Keratinocyte (primary cell): ENCODE results near the gene CEP170B. TPM values are rescaled to one million over a fixed set of nuclear protein-coding genes. Genes with fewer than 3 reads are reported as not detected.

Source experiments
- DNase-seq: peaks from one replicate; pipeline ENCODE4 v3.0.0-alpha.2; 2011; ENCODE audit warnings: low read depth, missing footprints, low spot score
- FAIRE-seq: peaks from 2 replicates; lab custom pipeline; 2011; peaks lifted over from hg19 to GRCh38; lab: Jason Lieb, UNC
- H2AFZ ChIP-seq: 2 replicates; pipeline ENCODE4 v1.6.0; 2012; ENCODE audit warnings: low read length, control low read depth, inconsistent platforms; ENCODE audit not compliant: control insufficient read depth
- H3K27ac ChIP-seq: 2 replicates; pipeline ENCODE4 v1.5.1; 2011; ENCODE audit warnings: low read length; ENCODE audit not compliant: control insufficient read depth, insufficient read depth
- H3K27me3 ChIP-seq: 3 replicates; pipeline ENCODE4 v1.6.0; 2011; ENCODE audit warnings: low read length; ENCODE audit not compliant: control insufficient read depth, insufficient read depth; ENCODE audit errors: extremely low read depth
- H3K36me3 ChIP-seq, 2 experiments: 2 replicates in 1 of 2; 3 replicates in 1 of 2; pipeline ENCODE4 v1.5.1; 2011; ENCODE audit warnings: low read length in 2 of 2, mild to moderate bottlenecking in 1 of 2; ENCODE audit not compliant: control insufficient read depth in 2 of 2, insufficient read depth in 2 of 2; ENCODE audit errors: extremely low read depth in 1 of 2
- H3K4me1 ChIP-seq: 3 replicates; pipeline ENCODE4 v1.5.1; 2011; ENCODE audit warnings: low read length; ENCODE audit not compliant: control insufficient read depth, insufficient read depth; ENCODE audit errors: extremely low read depth
- H3K4me2 ChIP-seq: 3 replicates; pipeline ENCODE4 v1.6.0; 2011; ENCODE audit warnings: low read depth, low read length; ENCODE audit not compliant: control insufficient read depth, insufficient read depth; ENCODE audit errors: extremely low read depth
- H3K4me3 ChIP-seq, 3 experiments: fragments of 200-600 bp in 1 of 3; sonication (generic) in 1 of 3; 2 replicates in 2 of 3; 3 replicates in 1 of 3; pipeline ENCODE4 v1.5.1; 2011 to 2016; ENCODE audit warnings: low read length in 3 of 3, mild to moderate bottlenecking in 3 of 3, control low read depth in 2 of 3, inconsistent platforms in 1 of 3, low read depth in 1 of 3, mixed read lengths in 1 of 3, mixed run types in 1 of 3, moderate library complexity in 1 of 3; ENCODE audit not compliant: control insufficient read depth in 2 of 3, insufficient read depth in 2 of 3; ENCODE audit errors: extremely low read depth in 1 of 3
- H3K79me2 ChIP-seq: 2 replicates; pipeline ENCODE4 v1.6.0; 2012; ENCODE audit warnings: low read length; ENCODE audit not compliant: control insufficient read depth, insufficient read depth
- H3K9ac ChIP-seq: 3 replicates; pipeline ENCODE4 v1.6.0; 2011; ENCODE audit warnings: low read length; ENCODE audit not compliant: control insufficient read depth, insufficient read depth; ENCODE audit errors: extremely low read depth
- H3K9me1 ChIP-seq: 3 replicates; pipeline ENCODE4 v1.6.0; 2011; ENCODE audit warnings: low read length; ENCODE audit not compliant: control insufficient read depth, insufficient read depth; ENCODE audit errors: extremely low read depth
- H3K9me3 ChIP-seq: 2 replicates; pipeline ENCODE4 v1.5.1; 2012; ENCODE audit warnings: low read depth, low read length; ENCODE audit not compliant: control insufficient read depth
- H4K20me1 ChIP-seq: 3 replicates; pipeline ENCODE4 v1.6.0; 2011; ENCODE audit warnings: low read length; ENCODE audit not compliant: control insufficient read depth, insufficient read depth; ENCODE audit errors: extremely low read depth
- CTCF ChIP-seq, 3 experiments: IDR thresholded peaks in 1 of 3; conservative IDR thresholded peaks in 1 of 3; optimal IDR thresholded peaks in 1 of 3; 2 replicates in 2 of 3; 3 replicates in 1 of 3; pipeline versions ENCODE3 to v1.5.1; 2011; ENCODE audit warnings: low read length in 3 of 3, mild to moderate bottlenecking in 3 of 3, moderate library complexity in 2 of 3, control low read depth in 1 of 3, inconsistent platforms in 1 of 3; ENCODE audit not compliant: insufficient read depth in 2 of 3; ENCODE audit errors: extremely low read depth in 1 of 3
- EZH2 ChIP-seq: IDR thresholded peaks from one replicate; pipeline ENCODE4 v1.6.1; 2012; ENCODE audit warnings: inconsistent platforms, mild to moderate bottlenecking, low read length, moderate library complexity
- dilution Hi-C: fragments of 300-500 bp; cut with MboI; formaldehyde crosslinking; loops from one replicate; pipeline ENCODE4 v1.7.0; 2020; ENCODE audit warnings: low sequenced_read_pairs; ENCODE audit not compliant: extremely low pct_ligation_motif_present
- polyA plus RNA-seq, 5 experiments: library from polyadenylated mRNA; depleted of rRNA in 3 of 5; stranded (reverse) in 3 of 5; stranded (forward) in 1 of 5; unstranded in 1 of 5; fragments of >200 nt; gene quantifications; 1 replicate in 1 of 5; 2 replicates in 3 of 5; 3 replicates in 1 of 5; pipeline versions ENCODE4 v1.2.1 to v1.2.3, GENCODE V29; 2011 to 2012; ENCODE audit warnings: missing spikeins in 2 of 5, low read depth in 1 of 5, low replicate concordance in 1 of 5

Gene CEP170B
- polyA plus RNA-seq, 1 donor (not counting 4 experiments of a cell fraction or from before 2014, with no cell fraction given): 8.7 TPM

GRCh38 chr14:104879201-104879982 lies 14.3 kb downstream of the CEP170B start:
- no peak for DNase-seq
- H3K27me3 ChIP-seq: no peaks in the 10 kb centered on the region
- dilution Hi-C loops: no loop called here
- H3K9ac ChIP-seq: no peak overlapping the region
- no peak overlapping the region for H3K4me2 ChIP-seq
- no peak for FAIRE-seq
- no peaks in the 10 kb centered on the region for H3K9me3 ChIP-seq
- H3K27ac ChIP-seq: no peak overlapping the region
- peaks cover 21% of the 10 kb centered on the region for H4K20me1 ChIP-seq
- H3K36me3 ChIP-seq: peaks cover 28 to 30% of the 10 kb centered on the region in 2 experiments
- H3K79me2 ChIP-seq: peaks cover 35% of the 10 kb centered on the region
- peaks cover 4% of the 10 kb centered on the region for H3K9me1 ChIP-seq
- TF ChIP-seq CTCF (optimal IDR thresholded peaks at IDR 0.05 in 1 of 3, IDR thresholded peaks at IDR 0.05 in 1 of 3, conservative IDR thresholded peaks at IDR 0.05 in 1 of 3; ENCODE audit: extremely low read depth in 1 of 3, insufficient read depth in 2 of 3, low read length in 3 of 3): no peak
- no peak overlapping the region for H2AFZ ChIP-seq
- H3K4me3 ChIP-seq: no peak overlapping the region
- peaks cover 8% of the 10 kb centered on the region for H3K4me1 ChIP-seq

- FAIRE-seq: no peak
Measured at GRCh38 chr14:104879983-104880565, 15.0 kb downstream of the CEP170B start.

More at GRCh38 chr14:104879983-104880565, 15.0 kb downstream of the CEP170B start:
- H3K4me1 ChIP-seq: peaks cover 6% of the 10 kb centered on the region
- peaks cover 28 to 30% of the 10 kb centered on the region in 2 experiments for H3K36me3 ChIP-seq
- no peak overlapping the region for H3K4me3 ChIP-seq
- no peak overlapping the region for H3K4me2 ChIP-seq
- dilution Hi-C loops: no loop called here
- H3K27ac ChIP-seq: no peak overlapping the region
- peaks cover 28% of the 10 kb centered on the region for H3K79me2 ChIP-seq
- no peak for DNase-seq
- no peak overlapping the region for H3K9ac ChIP-seq
- H2AFZ ChIP-seq: no peak overlapping the region
- H3K9me3 ChIP-seq: no peaks in the 10 kb centered on the region
- no peaks in the 10 kb centered on the region for H3K27me3 ChIP-seq
- no peak for TF ChIP-seq EZH2
- peaks cover 4% of the 10 kb centered on the region for H3K9me1 ChIP-seq
- peaks cover 17% of the 10 kb centered on the region for H4K20me1 ChIP-seq
